ENCODE measurements around the gene USP26.
"Not testable (repeated sequence)": the region's sequence is repeated elsewhere in the genome, so short reads cannot be mapped to it uniquely, and the experiment has no call there.

Gene USP26

GRCh38 chrX:133033010-133033409 is 63.9 kb downstream of the USP26 start:
- DNase-seq: no peak

GRCh38 chrX:133018229-133018628 is 78.7 kb downstream of the USP26 start:
- DNase-seq: no peak

- DNase-seq: no peak
Observed at GRCh38 chrX:133007458-133007857, 89.5 kb downstream of the USP26 start.

GRCh38 chrX:133005616-133006015 is 91.3 kb downstream of the USP26 start:
- no peak for DNase-seq

- DNase-seq: peak; percentile 22
Observed at GRCh38 chrX:133005042-133005441, 91.9 kb downstream of the USP26 start.

GRCh38 chrX:132999209-132999608 is 97.7 kb downstream of the USP26 start:
- DNase-seq: no peak

- no peak for DNase-seq
Observed at GRCh38 chrX:132990835-132991234, 106.1 kb downstream of the USP26 start.

- DNase-seq: no peak
Observed at GRCh38 chrX:132986556-132986955, 110.4 kb downstream of the USP26 start.

GRCh38 chrX:132984058-132984650 is 112.8 kb downstream of the USP26 start:
- no peak for DNase-seq

GRCh38 chrX:132983496-132983895 is 113.4 kb downstream of the USP26 start:
- DNase-seq: no peak

- DNase-seq: not testable (repeated sequence)
Observed at GRCh38 chrX:132980035-132980434, 116.9 kb downstream of the USP26 start.
